Mesendoderm (in vitro differentiated cells): ENCODE data around the gene ARHGAP15.

Experiments
- DNase-seq: peaks from one replicate; pipeline ENCODE4 v3.0.0; 2013
- H2AK5ac ChIP-seq: 2 replicates; pipeline ENCODE4 v1.6.1; 2013; ENCODE audit warnings: low read length, inconsistent platforms
- H2BK120ac ChIP-seq: 2 replicates; pipeline ENCODE4 v1.6.1; 2013; ENCODE audit warnings: low read depth, mild to moderate bottlenecking, low read length, moderate library complexity, mixed read lengths
- H2BK15ac ChIP-seq: replicated peaks from 2 replicates; pipeline ENCODE4 v1.6.1; 2013; ENCODE audit warnings: low read depth, mild to moderate bottlenecking, moderate library complexity
- H2BK5ac ChIP-seq: 2 replicates; pipeline ENCODE4 v1.6.1; 2013; ENCODE audit warnings: low read length, inconsistent platforms
- H3K18ac ChIP-seq: 2 replicates; pipeline ENCODE4 v1.6.1; 2013; ENCODE audit warnings: mild to moderate bottlenecking, low read length, mixed read lengths
- H3K23ac ChIP-seq: one replicate; pipeline ENCODE4 v1.6.1; 2013; ENCODE audit warnings: low read length
- H3K27ac ChIP-seq: 2 replicates; pipeline ENCODE4 v1.5.1; 2013; ENCODE audit warnings: low read depth, mild to moderate bottlenecking, inconsistent platforms, low read length, moderate library complexity
- H3K27me3 ChIP-seq: 2 replicates; pipeline ENCODE4 v1.6.1; 2013; ENCODE audit warnings: low read length, control low read depth, mild to moderate bottlenecking, inconsistent platforms; ENCODE audit not compliant: insufficient read depth, poor library complexity
- H3K36me3 ChIP-seq: 2 replicates; pipeline ENCODE4 v1.6.1; 2013; ENCODE audit warnings: low read length, inconsistent platforms; ENCODE audit not compliant: control insufficient read depth, insufficient read depth
- H3K4ac ChIP-seq: one replicate; pipeline ENCODE4 v1.6.1; 2013; ENCODE audit warnings: low read depth, mild to moderate bottlenecking, low read length, moderate library complexity
- H3K4me1 ChIP-seq: 2 replicates; pipeline ENCODE4 v1.6.1; 2013; ENCODE audit warnings: low read depth, low read length, inconsistent platforms; ENCODE audit not compliant: control insufficient read depth
- H3K4me2 ChIP-seq: 2 replicates; pipeline ENCODE4 v1.6.1; 2013; ENCODE audit warnings: low read length
- H3K4me3 ChIP-seq: 2 replicates; pipeline ENCODE4 v1.5.1; 2013; ENCODE audit warnings: mild to moderate bottlenecking, low read length
- H3K56ac ChIP-seq: one replicate; pipeline ENCODE4 v1.6.1; 2013; ENCODE audit warnings: low read length
- H3K79me1 ChIP-seq: 2 replicates; pipeline ENCODE4 v1.6.1; 2013; ENCODE audit warnings: low read length, inconsistent platforms
- H3K79me2 ChIP-seq: 2 replicates; pipeline ENCODE4 v1.6.1; 2013; ENCODE audit warnings: mild to moderate bottlenecking, low read length; ENCODE audit not compliant: control insufficient read depth, insufficient read depth
- H3K9ac ChIP-seq: 2 replicates; pipeline ENCODE4 v1.6.1; 2013; ENCODE audit warnings: low read length, inconsistent platforms
- H4K5ac ChIP-seq: one replicate; pipeline ENCODE4 v1.6.1; 2013; ENCODE audit warnings: low read length
- H4K8ac ChIP-seq: one replicate; pipeline ENCODE4 v1.6.1; 2013; ENCODE audit warnings: low read depth, mild to moderate bottlenecking, control low read depth, low read length, moderate library complexity
- WGBS: extraction: QIAGEN DNeasy Blood & Tissue Kit; methylation state at CpG from one replicate; pipeline ENCODE4 v1.1.7; 2013; ENCODE audit warnings: low lambda C conversion rate, missing lambda C conversion rate; ENCODE audit not compliant: insufficient coverage; ENCODE audit errors: extremely low coverage; 5-methylcytosine and 5-hydroxymethylcytosine counted together

The ARHGAP15 gene

DNA sequence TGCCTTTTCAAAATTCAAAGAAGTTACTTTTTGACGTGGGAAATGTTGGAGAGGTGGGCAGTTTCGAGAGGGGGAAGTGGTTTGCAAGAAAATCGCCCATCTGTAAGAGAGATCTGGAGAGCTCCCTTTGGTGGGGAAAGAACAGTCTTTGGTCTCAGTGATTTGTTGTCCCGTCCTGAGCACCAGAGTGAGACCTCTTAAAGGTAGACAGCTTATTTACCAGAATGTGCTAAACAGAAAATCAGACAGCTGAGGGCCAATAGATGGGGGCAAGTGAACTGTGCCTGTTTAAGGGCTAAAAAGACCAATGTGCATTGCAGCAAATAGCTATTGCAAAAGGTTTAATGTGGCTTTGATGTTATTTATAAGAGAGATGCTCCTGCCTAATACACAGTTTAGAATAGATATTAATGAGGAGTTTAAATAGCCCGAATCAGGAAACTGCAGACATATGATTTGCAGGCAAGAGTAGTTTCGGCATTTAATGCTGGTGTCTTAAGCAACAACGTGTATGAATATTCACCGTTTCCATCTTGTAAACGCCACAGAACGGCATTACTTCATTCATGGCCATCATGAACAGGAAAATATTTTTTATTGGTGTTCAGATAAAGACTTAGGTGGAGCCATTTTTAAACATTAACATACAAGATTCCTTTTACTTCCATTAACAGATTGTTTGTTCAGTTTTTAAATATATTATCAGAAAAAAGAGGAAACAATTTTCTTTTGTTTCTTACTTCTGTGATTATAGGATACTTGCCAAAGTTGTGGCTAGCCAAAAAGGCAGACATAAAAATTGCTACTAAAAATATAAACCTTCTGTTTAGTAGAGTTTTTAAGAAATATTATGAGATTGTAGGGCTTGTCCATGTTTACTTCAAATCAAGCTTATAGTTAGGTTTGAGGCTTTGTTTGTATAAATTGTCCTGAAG lies 29.6 kb downstream of the ARHGAP15 start:
- Histone ChIP-seq H3K18ac (no peak overlapping the region), H3K9ac (no peak overlapping the region), H2BK120ac (no peak overlapping the region), H3K4me2 (no peak overlapping the region), H2BK15ac (no peak overlapping the region), H3K4me3 (no peak overlapping the region), H3K4me1 (no peaks in the 10 kb centered on the region), H4K5ac (no peak overlapping the region), H3K56ac (no peak overlapping the region), H3K23ac (no peak overlapping the region), H3K36me3 (no peaks in the 10 kb centered on the region), H3K27me3 (no peaks in the 10 kb centered on the region), H2AK5ac (no peak overlapping the region), H3K4ac (no peak overlapping the region), H3K79me2 (no peaks in the 10 kb centered on the region), H3K79me1 (no peaks in the 10 kb centered on the region), H4K8ac (no peak overlapping the region), H2BK5ac (no peak overlapping the region), H3K27ac (no peak overlapping the region)
- no CpG with 5 or more reads among the region's 10 CpGs for WGBS
- DNase-seq, result no peak

DNA sequence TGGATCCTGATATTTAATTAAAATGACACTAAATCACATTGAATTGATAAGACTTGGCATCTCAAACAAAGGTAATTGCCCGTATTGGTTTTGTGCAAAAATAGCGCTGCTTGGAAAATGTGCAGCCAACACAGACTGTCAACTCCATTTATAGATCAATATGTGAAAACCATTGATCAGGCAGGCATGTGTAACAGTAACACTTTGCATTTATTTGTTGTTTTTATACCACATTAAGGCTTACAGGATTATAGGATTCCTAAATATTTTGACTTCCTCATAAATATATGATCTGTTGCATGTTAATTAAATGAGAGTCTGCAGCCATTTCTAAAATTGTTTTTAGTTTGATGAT lies 30.2 kb downstream of the ARHGAP15 start:
- Histone ChIP-seq H3K27me3 (no peaks in the 10 kb centered on the region), H4K5ac (no peak overlapping the region), H3K9ac (no peak overlapping the region), H3K27ac (no peak overlapping the region), H3K23ac (no peak overlapping the region), H3K4ac (no peak overlapping the region), H3K4me1 (no peaks in the 10 kb centered on the region), H3K56ac (no peak overlapping the region), H2AK5ac (no peak overlapping the region), H3K4me2 (no peak overlapping the region), H3K79me1 (no peaks in the 10 kb centered on the region), H2BK15ac (no peak overlapping the region), H4K8ac (no peak overlapping the region), H3K79me2 (no peaks in the 10 kb centered on the region), H3K36me3 (no peaks in the 10 kb centered on the region), H3K4me3 (no peak overlapping the region), H3K18ac (no peak overlapping the region), H2BK5ac (no peak overlapping the region), H2BK120ac (no peak overlapping the region)
- WGBS, result no CpG with 5 or more reads among the region's 2 CpGs
- no peak for DNase-seq

DNA sequence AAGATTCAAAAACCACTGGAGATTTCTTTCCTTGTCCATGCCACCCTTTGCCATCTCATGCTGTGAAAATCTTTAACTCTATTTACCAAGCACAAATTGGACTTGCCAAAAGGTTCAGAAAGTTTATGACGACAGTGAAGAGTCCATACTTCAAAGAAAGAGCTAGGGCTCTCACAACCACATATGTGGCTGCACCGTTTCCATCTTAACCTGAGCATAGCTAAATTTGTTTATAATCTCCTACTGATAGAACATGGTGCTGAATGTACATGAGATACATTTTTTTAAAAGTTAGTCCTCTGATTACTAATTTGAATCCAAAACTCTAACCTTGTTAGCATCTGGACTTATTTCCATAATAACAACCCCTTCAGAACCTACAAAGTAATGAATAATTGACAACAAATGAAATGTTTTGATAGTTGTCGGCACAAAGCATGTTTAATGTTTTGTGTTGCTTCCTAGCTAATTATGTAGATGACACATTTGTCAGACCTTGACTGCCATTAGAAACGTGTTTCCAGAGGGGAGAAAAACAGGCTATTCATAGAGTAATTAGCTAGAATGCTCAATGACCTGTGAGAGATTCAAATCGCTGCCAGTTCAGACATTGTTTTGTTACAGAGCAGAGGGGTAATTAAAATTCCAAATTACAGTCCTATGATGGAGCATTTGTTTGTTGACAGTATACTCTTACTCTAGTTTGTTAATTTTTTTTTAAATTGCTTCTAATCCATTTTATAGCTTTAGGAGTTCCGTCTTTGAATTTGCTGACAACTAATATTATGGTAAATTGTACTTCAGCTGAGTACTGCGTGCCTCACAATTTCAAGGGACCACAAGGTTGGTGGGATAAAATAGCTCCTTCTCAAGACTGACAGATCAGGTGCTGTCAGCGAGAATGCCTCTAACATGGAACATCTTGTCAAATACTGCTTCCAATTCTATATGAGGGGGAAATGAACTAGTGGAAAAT lies 31.8 kb downstream of the ARHGAP15 start:
- no peaks in the 10 kb centered on the region for H3K4me1 ChIP-seq
- no peaks in the 10 kb centered on the region for H3K79me1 ChIP-seq
- H3K56ac ChIP-seq, result no peak overlapping the region
- no peak overlapping the region for H2BK120ac ChIP-seq
- no peak for DNase-seq
- no peak overlapping the region for H2BK5ac ChIP-seq
- no peak overlapping the region for H3K9ac ChIP-seq
- no peak overlapping the region for H3K23ac ChIP-seq
- no peaks in the 10 kb centered on the region for H3K36me3 ChIP-seq
- H3K4me3 ChIP-seq, result no peak overlapping the region
- H4K5ac ChIP-seq, result no peak overlapping the region
- H3K4me2 ChIP-seq, result no peak overlapping the region
- no peak overlapping the region for H2AK5ac ChIP-seq
- no peak overlapping the region for H4K8ac ChIP-seq
- no peak overlapping the region for H2BK15ac ChIP-seq
- no peaks in the 10 kb centered on the region for H3K27me3 ChIP-seq
- H3K18ac ChIP-seq, result no peak overlapping the region
- H3K4ac ChIP-seq, result no peak overlapping the region
- H3K27ac ChIP-seq, result no peak overlapping the region
- no peaks in the 10 kb centered on the region for H3K79me2 ChIP-seq
- WGBS, result no CpG with 5 or more reads among the region's 8 CpGs

DNA sequence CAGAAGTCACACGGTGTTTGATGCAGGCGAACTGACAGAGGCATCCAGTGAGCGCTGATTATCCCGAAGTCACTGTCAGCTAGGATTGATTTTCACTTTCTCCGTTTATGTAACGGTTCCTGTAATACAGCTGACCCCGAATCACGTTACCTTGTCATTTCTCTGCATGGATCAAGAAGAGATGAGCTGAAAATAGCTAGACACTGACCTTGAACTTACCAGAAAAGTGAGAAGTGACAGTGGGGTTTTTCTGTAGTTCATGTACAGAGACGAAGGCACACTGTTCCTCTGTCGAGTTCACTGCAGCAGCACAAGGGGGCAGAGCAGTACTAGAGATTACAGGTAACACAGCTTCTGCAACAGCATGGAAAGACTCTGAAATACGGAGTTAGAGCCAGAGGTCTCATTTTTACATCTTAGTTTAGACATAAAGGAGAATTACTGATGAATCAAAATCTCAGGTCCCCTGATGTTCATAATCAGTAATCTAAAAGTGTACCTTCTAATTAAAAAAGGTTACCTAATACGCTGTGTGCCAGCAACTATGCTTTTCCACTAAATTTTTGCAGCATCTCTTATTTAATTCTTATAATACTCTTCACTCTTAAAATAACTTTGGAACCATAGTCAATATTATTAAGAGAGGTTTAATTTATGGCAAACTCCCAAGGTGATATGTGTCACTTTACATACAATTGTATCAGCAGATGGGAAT lies 33.1 kb downstream of the ARHGAP15 start:
- Histone ChIP-seq H2AK5ac (no peak overlapping the region), H3K4me3 (no peak overlapping the region), H3K18ac (no peak overlapping the region), H3K56ac (no peak overlapping the region), H3K79me2 (no peaks in the 10 kb centered on the region), H3K4ac (no peak overlapping the region), H3K4me1 (no peaks in the 10 kb centered on the region), H3K4me2 (no peak overlapping the region), H2BK5ac (no peak overlapping the region), H3K27ac (no peak overlapping the region), H4K5ac (no peak overlapping the region), H3K27me3 (no peaks in the 10 kb centered on the region), H3K9ac (no peak overlapping the region), H3K36me3 (no peaks in the 10 kb centered on the region), H4K8ac (no peak overlapping the region), H2BK120ac (no peak overlapping the region), H2BK15ac (no peak overlapping the region), H3K23ac (no peak overlapping the region), H3K79me1 (no peaks in the 10 kb centered on the region)
- no CpG with 5 or more reads among the region's 12 CpGs for WGBS
- peak; percentile 72 for DNase-seq

DNA sequence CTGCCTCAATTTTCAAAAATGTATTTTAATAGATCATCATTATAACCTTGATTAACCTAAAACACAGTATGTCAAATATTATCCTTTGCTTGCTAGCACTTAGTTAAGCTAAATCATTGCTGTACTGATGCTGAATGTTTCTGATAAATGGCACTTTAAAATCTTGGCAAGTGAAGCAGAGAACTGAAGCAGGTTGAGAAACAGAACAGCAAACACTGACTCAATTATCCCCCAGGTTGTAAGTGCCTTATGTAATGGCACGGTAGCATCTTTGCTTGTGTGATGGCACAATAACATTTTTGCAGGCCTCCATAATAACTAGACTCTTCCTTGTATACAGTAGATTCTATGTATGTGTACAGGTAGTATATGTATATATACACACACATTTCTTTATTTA lies 33.8 kb downstream of the ARHGAP15 start:
- Histone ChIP-seq H3K36me3 (no peaks in the 10 kb centered on the region), H3K79me2 (no peaks in the 10 kb centered on the region), H4K5ac (no peak overlapping the region), H2BK15ac (no peak overlapping the region), H2AK5ac (no peak overlapping the region), H3K4me2 (no peak overlapping the region), H3K79me1 (no peaks in the 10 kb centered on the region), H3K4ac (no peak overlapping the region), H3K56ac (no peak overlapping the region), H3K4me3 (no peak overlapping the region), H3K4me1 (no peaks in the 10 kb centered on the region), H3K23ac (no peak overlapping the region), H3K9ac (no peak overlapping the region), H3K27ac (no peak overlapping the region), H2BK5ac (no peak overlapping the region), H4K8ac (no peak overlapping the region), H3K18ac (no peak overlapping the region), H2BK120ac (no peak overlapping the region), H3K27me3 (no peaks in the 10 kb centered on the region)
- no CpG with 5 or more reads among the region's 1 CpG for WGBS
- no peak for DNase-seq
